ENCODE measurements around the gene EMC10. TPM values are rescaled to one million over a fixed set of nuclear protein-coding genes. Genes with fewer than 3 reads are reported as not detected.

The EMC10 gene
- total and polyA plus RNA-seq, 2 donors (not counting 3 experiments of a cell fraction or from before 2014, with no cell fraction given), result 106 to 111 TPM

DNA sequence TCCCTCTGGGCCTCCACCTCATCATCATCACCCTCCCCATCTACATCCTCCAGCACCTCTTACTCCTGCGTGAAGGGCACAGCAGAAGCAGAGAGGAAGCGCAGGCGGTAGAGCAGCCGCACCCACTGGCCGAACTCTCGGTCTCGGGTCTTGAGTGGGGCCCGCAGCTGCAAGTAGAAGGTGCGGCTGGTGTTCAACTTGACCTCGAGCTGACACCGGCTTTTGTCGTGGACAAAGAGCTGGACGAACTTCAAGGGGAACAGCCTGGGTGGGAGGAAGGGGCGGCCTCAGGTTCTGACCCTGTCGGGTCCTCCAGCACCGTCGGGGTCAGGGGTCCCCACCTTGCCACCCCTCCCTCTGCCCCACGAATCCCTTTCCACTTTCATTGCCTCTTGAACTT is 8.7 kb upstream of the EMC10 start:
- Histone ChIP-seq H2AFZ (ENCODE audit: low read depth, low read length) (no peak overlapping the region), H3K9ac (replicated peaks; ENCODE audit: extremely low read depth, insufficient read depth, low read length) (no peak overlapping the region), H4K20me1 (replicated peaks; ENCODE audit: control insufficient read depth, extremely low read depth, insufficient read depth, low read length) (no peaks in the 10 kb centered on the region), H3K4me3 (replicated peaks in 1 of 3; ENCODE audit: insufficient read depth in 1 of 3, low read depth in 1 of 3, low read length in 3 of 3) (no peak overlapping the region), H3K79me2 (ENCODE audit: control insufficient read depth, insufficient read depth, low read length) (no peaks in the 10 kb centered on the region), H3K9me3 (replicated peaks; ENCODE audit: control insufficient read depth, insufficient read depth, low read length) (no peaks in the 10 kb centered on the region), H3K27me3 (ENCODE audit: control insufficient read depth in 2 of 2, insufficient read depth in 2 of 2, low read length in 2 of 2) (no peaks in the 10 kb centered on the region), H3K4me2 (ENCODE audit: insufficient read depth, low read length) (no peak overlapping the region), H3K27ac (ENCODE audit: insufficient read depth, low read depth, low read length) (no peak overlapping the region), H3K36me3 (ENCODE audit: control insufficient read depth in 2 of 2, extremely low read depth in 1 of 2, insufficient read depth in 2 of 2, low read length in 2 of 2) (no peaks in the 10 kb centered on the region), H3K4me1 (ENCODE audit: control insufficient read depth, extremely low read depth, insufficient read depth, low read length) (no peaks in the 10 kb centered on the region), H3K9me1 (replicated peaks; ENCODE audit: control insufficient read depth, extremely low read depth, insufficient read depth, low read length) (no peaks in the 10 kb centered on the region)
- BruUV-seq (replicated peaks), result no TSS peak
- TF ChIP-seq EZH2 (IDR thresholded peaks at IDR 0.05; ENCODE audit: borderline replicate concordance, low read depth, low read length, severe bottlenecking), result no peak
- TF ChIP-seq JUN (IDR thresholded peaks at IDR 0.05; ENCODE audit: borderline replicate concordance, insufficient read depth, insufficient read length, low read depth), result no peak
- no peak for TF ChIP-seq POLR2A (IDR thresholded peaks at IDR 0.05; ENCODE audit: low read depth, low read length)
- TF ChIP-seq FOS (IDR thresholded peaks at IDR 0.05; ENCODE audit: borderline replicate concordance, insufficient read depth, low read length), result no peak
- TF ChIP-seq, protein P1, sequence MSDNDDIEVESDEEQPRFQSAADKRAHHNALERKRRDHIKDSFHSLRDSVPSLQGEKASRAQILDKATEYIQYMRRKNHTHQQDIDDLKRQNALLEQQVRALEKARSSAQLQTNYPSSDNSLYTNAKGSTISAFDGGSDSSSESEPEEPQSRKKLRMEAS (IDR thresholded peaks at IDR 0.05; ENCODE audit: insufficient read depth, insufficient read length), result no peak
- TF ChIP-seq POLR2AphosphoS5 (IDR thresholded peaks at IDR 0.05; ENCODE audit: insufficient read depth, low read depth, low read length), result no peak
- no peak for TF ChIP-seq GATA2 (IDR thresholded peaks at IDR 0.05; ENCODE audit: insufficient read depth, insufficient read length, low read depth, low read length)
- TF ChIP-seq MYC (IDR thresholded peaks at IDR 0.05; ENCODE audit: low read depth, low read length), result no peak
- TF ChIP-seq, protein P2, sequence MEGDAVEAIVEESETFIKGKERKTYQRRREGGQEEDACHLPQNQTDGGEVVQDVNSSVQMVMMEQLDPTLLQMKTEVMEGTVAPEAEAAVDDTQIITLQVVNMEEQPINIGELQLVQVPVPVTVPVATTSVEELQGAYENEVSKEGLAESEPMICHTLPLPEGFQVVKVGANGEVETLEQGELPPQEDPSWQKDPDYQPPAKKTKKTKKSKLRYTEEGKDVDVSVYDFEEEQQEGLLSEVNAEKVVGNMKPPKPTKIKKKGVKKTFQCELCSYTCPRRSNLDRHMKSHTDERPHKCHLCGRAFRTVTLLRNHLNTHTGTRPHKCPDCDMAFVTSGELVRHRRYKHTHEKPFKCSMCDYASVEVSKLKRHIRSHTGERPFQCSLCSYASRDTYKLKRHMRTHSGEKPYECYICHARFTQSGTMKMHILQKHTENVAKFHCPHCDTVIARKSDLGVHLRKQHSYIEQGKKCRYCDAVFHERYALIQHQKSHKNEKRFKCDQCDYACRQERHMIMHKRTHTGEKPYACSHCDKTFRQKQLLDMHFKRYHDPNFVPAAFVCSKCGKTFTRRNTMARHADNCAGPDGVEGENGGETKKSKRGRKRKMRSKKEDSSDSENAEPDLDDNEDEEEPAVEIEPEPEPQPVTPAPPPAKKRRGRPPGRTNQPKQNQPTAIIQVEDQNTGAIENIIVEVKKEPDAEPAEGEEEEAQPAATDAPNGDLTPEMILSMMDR (IDR thresholded peaks at IDR 0.05; ENCODE audit: extremely low read depth in 1 of 2, insufficient read depth in 1 of 2, low read depth in 1 of 2, low read length in 2 of 2), result no peak
- ChIA-PET POLR2A (no interaction called here), CTCF (no interaction called here)
- FAIRE-seq, result no peak
- intact Hi-C loops (cut with micrococcal nuclease) (no loop called here), dilution Hi-C loops (cut with MboI; ENCODE audit: extremely low pct_ligation_motif_present, low sequenced_read_pairs) (no loop called here)
- no peak for DNase-seq (ENCODE audit: low read depth, low spot score)
